A549 (cell line): Measurements from ENCODE around the gene LAMA3. TPM values are rescaled to one million over a fixed set of nuclear protein-coding genes. Genes with fewer than 3 reads are reported as not detected.

Experiments used
- ATAC-seq, 2 experiments: fragments of 200-7000 bp in 1 of 2; fragments of >200 bp in 1 of 2; cut with Nextera tagmentation in 1 of 2; cut with Tn5 transposase in 1 of 2; 3 replicates each; pipeline versions ENCODE4 v1.8.0 to v1.9.1; 2018 to 2020; ENCODE audit warnings: mild to moderate bottlenecking in 1 of 2, moderate library complexity in 1 of 2
- CTCF ChIA-PET: fragments of 300-600 bp; sonication (Branson Sonifier 250); formaldehyde crosslinking; extraction: SDS; loops from one replicate; lab custom pipeline; 2021; ENCODE audit warnings: antibody characterized with exemption, inconsistent platforms; lab: Yijun Ruan, JAX
- POLR2A ChIA-PET: fragments of 350-600 bp; formaldehyde crosslinking; extraction: SDS; loops from one replicate; lab custom pipeline; 2021; ENCODE audit warnings: antibody characterized with exemption, inconsistent platforms; lab: Yijun Ruan, JAX
- DNase-seq, 2 experiments: peaks; one replicate each; pipeline versions ENCODE4 v3.0.0 to v3.0.0-alpha.2; 2011 to 2016; ENCODE audit warnings: low read depth in 1 of 2, low spot score in 1 of 2
- FAIRE-seq: peaks from 2 replicates; lab custom pipeline; 2011; peaks lifted over from hg19 to GRCh38; lab: Jason Lieb, UNC
- H3K27ac ChIP-seq, 2 experiments: fragments of >200 bp; sonication (Bioruptor Twin); formaldehyde crosslinking; 3 replicates each; pipeline ENCODE4 v1.5.1; 2016 to 2017
- H3K4me1 ChIP-seq: fragments of >200 bp; sonication (Bioruptor Twin); formaldehyde crosslinking; 3 replicates; pipeline ENCODE4 v1.6.1; 2016
- H3K4me2 ChIP-seq: fragments of >200 bp; sonication (Bioruptor Twin); formaldehyde crosslinking; 3 replicates; pipeline ENCODE4 v1.6.1; 2016
- H3K4me3 ChIP-seq: fragments of >200 bp; sonication (Bioruptor Twin); formaldehyde crosslinking; 3 replicates; pipeline ENCODE4 v1.5.1; 2016
- H3K9me3 ChIP-seq: fragments of >200 bp; sonication (Bioruptor Twin); formaldehyde crosslinking; 3 replicates; pipeline ENCODE4 v1.6.1; 2016
- BHLHE40 ChIP-seq: IDR thresholded peaks from 2 replicates; pipeline ENCODE4 v1.6.1; 2012; ENCODE audit warnings: low read depth, low read length, inconsistent platforms
- CBX8 ChIP-seq: fragments of 200-600 bp; sonication (generic); IDR thresholded peaks from 2 replicates; pipeline ENCODE4 v1.6.1; 2016
- CHD2 ChIP-seq: fragments of 150-350 bp; IDR thresholded peaks from 2 replicates; pipeline ENCODE4 v1.6.1; 2014; ENCODE audit warnings: low read length; ENCODE audit not compliant: partially characterized antibody
- CHD4 ChIP-seq: fragments of 200-600 bp; sonication (generic); IDR thresholded peaks from 2 replicates; pipeline ENCODE4 v1.6.1; 2016; ENCODE audit warnings: antibody characterized with exemption, mild to moderate bottlenecking, borderline replicate concordance
- EHF ChIP-seq: fragments of 250-450 bp; sonication (Bioruptor Pico); IDR thresholded peaks from 2 replicates; pipeline ENCODE4 v1.5.0; 2020; ENCODE audit warnings: mild to moderate bottlenecking
- FOSB ChIP-seq: fragments of 250-450 bp; sonication (Bioruptor Pico); IDR thresholded peaks from 2 replicates; pipeline ENCODE4 v1.5.0; 2020; ENCODE audit warnings: mild to moderate bottlenecking, moderate library complexity
- FOSL2 ChIP-seq, 2 experiments: fragments of 450-650 bp in 1 of 2; fragments of >200 bp in 1 of 2; sonication (Bioruptor Twin) in 1 of 2; formaldehyde crosslinking; IDR thresholded peaks; 2 replicates each; pipeline versions ENCODE4 v1.5.0 to v1.6.1; 2016 to 2020; ENCODE audit warnings: mild to moderate bottlenecking in 1 of 2, moderate library complexity in 1 of 2
- GATA3 ChIP-seq: IDR thresholded peaks from 2 replicates; pipeline ENCODE4 v1.6.1; 2012; ENCODE audit warnings: borderline replicate concordance
- HEYL ChIP-seq: fragments of 250-450 bp; sonication (Bioruptor Pico); IDR thresholded peaks from 2 replicates; pipeline ENCODE4 v1.8.0; 2021; ENCODE audit warnings: mild to moderate bottlenecking, moderate library complexity
- JUNB ChIP-seq: fragments of >200 bp; sonication (Bioruptor Twin); formaldehyde crosslinking; IDR thresholded peaks from 2 replicates; pipeline ENCODE4 v1.6.1; 2016
- KDM1A ChIP-seq: fragments of 200-600 bp; sonication (generic); IDR thresholded peaks from 2 replicates; pipeline ENCODE4 v1.6.1; 2016; ENCODE audit warnings: low read depth, mild to moderate bottlenecking
- MAFK ChIP-seq: fragments of 450-650 bp; IDR thresholded peaks from 2 replicates; pipeline ENCODE4 v1.6.1; 2014; ENCODE audit not compliant: partially characterized antibody
- NPAS2 ChIP-seq: fragments of 250-450 bp; sonication (Bioruptor Pico); IDR thresholded peaks from 2 replicates; pipeline ENCODE4 v1.8.0; 2022; ENCODE audit warnings: mild to moderate bottlenecking, moderate library complexity, borderline replicate concordance
- PHF8 ChIP-seq: fragments of 200-600 bp; sonication (generic); IDR thresholded peaks from 2 replicates; pipeline ENCODE4 v1.6.1; 2016; ENCODE audit warnings: low read depth, mild to moderate bottlenecking, antibody characterized with exemption, moderate library complexity, borderline replicate concordance
- POLR2A ChIP-seq: IDR thresholded peaks from 2 replicates; pipeline ENCODE4 v1.6.1; 2012; ENCODE audit warnings: mild to moderate bottlenecking, low read length
- RAD21 ChIP-seq, 2 experiments: fragments of >200 bp in 1 of 2; sonication (Bioruptor Twin) in 1 of 2; formaldehyde crosslinking in 1 of 2; IDR thresholded peaks in 1 of 2; conservative IDR thresholded peaks in 1 of 2; 2 replicates in 1 of 2; 3 replicates in 1 of 2; pipeline ENCODE4 v1.6.1; 2012 to 2018; ENCODE audit warnings: inconsistent platforms in 1 of 2
- RARB ChIP-seq: fragments of 250-450 bp; sonication (Bioruptor Pico); IDR thresholded peaks from 2 replicates; pipeline ENCODE4 v1.8.0; 2021; ENCODE audit warnings: mild to moderate bottlenecking, moderate library complexity
- RFX5 ChIP-seq: fragments of 450-650 bp; IDR thresholded peaks from 2 replicates; pipeline ENCODE4 v1.7.1; 2014; ENCODE audit warnings: antibody characterized with exemption, mild to moderate bottlenecking, moderate library complexity
- SMC3 ChIP-seq: fragments of >200 bp; sonication (Bioruptor Twin); formaldehyde crosslinking; IDR thresholded peaks from 3 replicates; pipeline ENCODE4 v1.6.1; 2018; ENCODE audit warnings: inconsistent platforms
- SREBF2 ChIP-seq: fragments of 450-650 bp; IDR thresholded peaks from 2 replicates; pipeline ENCODE4 v1.6.1; 2014; ENCODE audit warnings: mild to moderate bottlenecking, moderate library complexity
- ZFP36 ChIP-seq: fragments of 450-650 bp; IDR thresholded peaks from 2 replicates; pipeline ENCODE4 v1.6.1; 2014; ENCODE audit warnings: borderline replicate concordance; ENCODE audit not compliant: partially characterized antibody
- WGBS: methylation state at CpG from one replicate; pipeline ENCODE4 v1.1.6; 2017; ENCODE audit errors: missing lambda C conversion rate; 5-methylcytosine and 5-hydroxymethylcytosine counted together
- polyA plus RNA-seq, 4 experiments: library from polyadenylated mRNA; depleted of rRNA in 3 of 4; stranded (reverse); fragments of >200 nt; fragmentation: RNase III in 1 of 4; extraction: RNeasy Plus Mini Kit Qiagen cat#74134 plus additional on column Dnase treatment in 1 of 4; gene quantifications; 2 replicates in 3 of 4; 3 replicates in 1 of 4; pipeline ENCODE4 v1.2.3, GENCODE V29; 2011 to 2017
- TF ChIP-seq, protein P1 (sequence below): fragments of >200 bp; sonication (Bioruptor Twin); formaldehyde crosslinking; IDR thresholded peaks from 3 replicates; pipeline ENCODE4 v1.5.1; 2016
- TF ChIP-seq, protein P2 (sequence below): fragments of 250-450 bp; sonication (Bioruptor Pico); IDR thresholded peaks from 2 replicates; pipeline ENCODE4 v1.5.0; 2020; ENCODE audit warnings: low read depth, mild to moderate bottlenecking, moderate library complexity
- TF ChIP-seq, protein P3 (sequence below): fragments of 200-600 bp; sonication (generic); IDR thresholded peaks from 2 replicates; pipeline ENCODE4 v1.6.1; 2016; ENCODE audit warnings: antibody characterized with exemption, mild to moderate bottlenecking, moderate library complexity
- TF ChIP-seq, protein P4 (sequence below): fragments of 150-350 bp; IDR thresholded peaks from 2 replicates; pipeline ENCODE4 v1.6.1; 2014; ENCODE audit warnings: low read depth, mild to moderate bottlenecking, low read length

LAMA3 gene
- polyA plus RNA-seq, 2 of the 4 experiments (the other 2 are of a cell fraction) = 18.2 to 31.0 TPM

DNA sequence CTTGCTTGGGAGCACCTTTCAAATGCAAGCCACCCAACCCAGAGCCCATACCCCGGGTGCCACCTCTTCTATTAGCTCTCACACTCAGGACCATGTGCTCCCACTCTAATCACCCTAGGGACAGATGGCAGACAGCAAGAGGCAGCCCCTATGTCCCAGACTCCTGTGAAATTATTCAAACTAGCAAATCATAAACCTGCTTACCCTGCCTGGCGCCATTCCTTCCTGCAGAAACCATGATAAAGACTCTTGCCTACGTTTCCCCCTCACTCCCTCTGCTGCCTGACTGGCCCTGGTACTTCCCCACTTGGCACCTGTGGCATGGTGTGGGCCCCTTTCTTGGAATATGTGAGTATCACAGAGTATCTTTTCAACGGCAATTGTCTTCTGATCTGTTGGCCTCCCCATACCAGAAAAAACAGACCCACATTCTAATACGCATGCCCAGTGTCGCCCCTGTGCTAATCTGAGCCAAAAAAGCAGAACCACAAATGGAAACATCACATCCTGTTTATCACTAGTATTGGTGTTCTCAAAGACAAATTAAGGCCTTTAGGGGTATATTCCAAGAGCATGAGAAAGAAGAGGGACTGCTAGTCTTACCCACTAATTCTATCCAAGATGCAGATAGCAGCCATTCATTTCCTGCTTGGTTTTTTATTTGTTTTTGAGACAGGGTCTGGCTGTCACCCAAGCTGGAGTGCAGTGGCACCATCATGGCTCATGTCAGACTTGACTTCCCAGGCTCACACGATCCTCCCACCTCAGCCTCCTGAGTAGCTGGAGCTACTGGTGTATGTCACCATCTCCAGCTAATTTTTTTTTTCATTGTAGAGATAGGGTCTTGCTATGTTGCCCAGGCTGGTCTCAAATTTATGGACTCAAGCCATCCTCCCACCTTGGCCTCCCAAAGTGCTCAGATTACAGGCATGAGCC lies 281.2 kb downstream of the LAMA3 start:
- CTCF ChIA-PET = interaction anchor here (1.3 to 1.4 kb wide), 2 partner anchors 10 to 106 kb away, joined by 3 to 5 read pairs; no protein-coding TSS in a partner anchor
- 65% methylated on average over 7 of the region's 7 CpGs for WGBS
- TF ChIP-seq PHF8 (no peak), KDM1A (no peak), RFX5 (no peak), ZFP36 (no peak), SMC3 (no peak), SREBF2 (no peak), MAFK (no peak), CHD4 (no peak), RAD21 (conservative IDR thresholded peaks at IDR 0.05 in 1 of 2, IDR thresholded peaks at IDR 0.05 in 1 of 2) (no peak), NPAS2 (CRISPR knock-in tag) (no peak), GATA3 (no peak), FOSB (CRISPR knock-in tag) (no peak), POLR2A (no peak)
- TF ChIP-seq, protein P1, sequence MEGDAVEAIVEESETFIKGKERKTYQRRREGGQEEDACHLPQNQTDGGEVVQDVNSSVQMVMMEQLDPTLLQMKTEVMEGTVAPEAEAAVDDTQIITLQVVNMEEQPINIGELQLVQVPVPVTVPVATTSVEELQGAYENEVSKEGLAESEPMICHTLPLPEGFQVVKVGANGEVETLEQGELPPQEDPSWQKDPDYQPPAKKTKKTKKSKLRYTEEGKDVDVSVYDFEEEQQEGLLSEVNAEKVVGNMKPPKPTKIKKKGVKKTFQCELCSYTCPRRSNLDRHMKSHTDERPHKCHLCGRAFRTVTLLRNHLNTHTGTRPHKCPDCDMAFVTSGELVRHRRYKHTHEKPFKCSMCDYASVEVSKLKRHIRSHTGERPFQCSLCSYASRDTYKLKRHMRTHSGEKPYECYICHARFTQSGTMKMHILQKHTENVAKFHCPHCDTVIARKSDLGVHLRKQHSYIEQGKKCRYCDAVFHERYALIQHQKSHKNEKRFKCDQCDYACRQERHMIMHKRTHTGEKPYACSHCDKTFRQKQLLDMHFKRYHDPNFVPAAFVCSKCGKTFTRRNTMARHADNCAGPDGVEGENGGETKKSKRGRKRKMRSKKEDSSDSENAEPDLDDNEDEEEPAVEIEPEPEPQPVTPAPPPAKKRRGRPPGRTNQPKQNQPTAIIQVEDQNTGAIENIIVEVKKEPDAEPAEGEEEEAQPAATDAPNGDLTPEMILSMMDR = no peak
- Histone ChIP-seq H3K4me3 (no peak overlapping the region), H3K9me3 (no peaks in the 10 kb centered on the region), H3K4me2 (no peak overlapping the region), H3K27ac (no peak overlapping the region), H3K4me1 (no peaks in the 10 kb centered on the region)
- ATAC-seq = no peak
- POLR2A ChIA-PET = interaction anchor here (0.6 kb wide), 1 partner anchor 168 kb away, joined by 3 read pairs; no protein-coding TSS in a partner anchor
- no peak for DNase-seq
- no peak for FAIRE-seq

DNA sequence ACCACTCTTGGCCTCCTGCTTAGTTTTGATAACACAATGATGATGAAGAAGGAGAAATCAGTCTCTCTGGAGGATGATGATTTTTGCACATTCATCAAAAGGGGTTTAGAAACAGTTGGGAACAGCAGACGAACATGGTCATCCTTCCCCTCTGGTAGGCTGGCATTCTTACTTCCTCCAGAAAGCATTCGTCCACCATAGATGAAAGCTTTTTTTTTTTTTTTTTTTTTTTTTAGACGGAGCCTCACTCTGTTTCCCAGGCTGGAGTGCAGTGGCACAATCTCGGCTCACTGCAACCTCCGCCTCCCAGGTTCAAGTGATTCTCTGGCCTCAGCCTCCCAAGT lies 281.8 kb downstream of the LAMA3 start:
- H3K4me2 ChIP-seq = no peak overlapping the region
- H3K27ac ChIP-seq = no peak overlapping the region
- no peak for FAIRE-seq
- WGBS = 81% methylated on average over 5 of the region's 5 CpGs
- ChIA-PET CTCF (interaction anchor here (1.3 to 1.4 kb wide), 2 partner anchors 9 to 105 kb away, joined by 3 to 5 read pairs; no protein-coding TSS in a partner anchor), POLR2A (interaction anchor here (0.6 kb wide), 1 partner anchor 167 kb away, joined by 3 read pairs; no protein-coding TSS in a partner anchor)
- no peaks in the 10 kb centered on the region for H3K9me3 ChIP-seq
- no peaks in the 10 kb centered on the region for H3K4me1 ChIP-seq
- no peak for DNase-seq
- no peak for ATAC-seq
- H3K4me3 ChIP-seq = no peak overlapping the region
- TF ChIP-seq EHF (CRISPR knock-in tag) = no peak
- TF ChIP-seq, protein P2, sequence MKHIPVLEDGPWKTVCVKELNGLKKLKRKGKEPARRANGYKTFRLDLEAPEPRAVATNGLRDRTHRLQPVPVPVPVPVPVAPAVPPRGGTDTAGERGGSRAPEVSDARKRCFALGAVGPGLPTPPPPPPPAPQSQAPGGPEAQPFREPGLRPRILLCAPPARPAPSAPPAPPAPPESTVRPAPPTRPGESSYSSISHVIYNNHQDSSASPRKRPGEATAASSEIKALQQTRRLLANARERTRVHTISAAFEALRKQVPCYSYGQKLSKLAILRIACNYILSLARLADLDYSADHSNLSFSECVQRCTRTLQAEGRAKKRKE (CRISPR knock-in tag) = no peak
- TF ChIP-seq, protein P3, sequence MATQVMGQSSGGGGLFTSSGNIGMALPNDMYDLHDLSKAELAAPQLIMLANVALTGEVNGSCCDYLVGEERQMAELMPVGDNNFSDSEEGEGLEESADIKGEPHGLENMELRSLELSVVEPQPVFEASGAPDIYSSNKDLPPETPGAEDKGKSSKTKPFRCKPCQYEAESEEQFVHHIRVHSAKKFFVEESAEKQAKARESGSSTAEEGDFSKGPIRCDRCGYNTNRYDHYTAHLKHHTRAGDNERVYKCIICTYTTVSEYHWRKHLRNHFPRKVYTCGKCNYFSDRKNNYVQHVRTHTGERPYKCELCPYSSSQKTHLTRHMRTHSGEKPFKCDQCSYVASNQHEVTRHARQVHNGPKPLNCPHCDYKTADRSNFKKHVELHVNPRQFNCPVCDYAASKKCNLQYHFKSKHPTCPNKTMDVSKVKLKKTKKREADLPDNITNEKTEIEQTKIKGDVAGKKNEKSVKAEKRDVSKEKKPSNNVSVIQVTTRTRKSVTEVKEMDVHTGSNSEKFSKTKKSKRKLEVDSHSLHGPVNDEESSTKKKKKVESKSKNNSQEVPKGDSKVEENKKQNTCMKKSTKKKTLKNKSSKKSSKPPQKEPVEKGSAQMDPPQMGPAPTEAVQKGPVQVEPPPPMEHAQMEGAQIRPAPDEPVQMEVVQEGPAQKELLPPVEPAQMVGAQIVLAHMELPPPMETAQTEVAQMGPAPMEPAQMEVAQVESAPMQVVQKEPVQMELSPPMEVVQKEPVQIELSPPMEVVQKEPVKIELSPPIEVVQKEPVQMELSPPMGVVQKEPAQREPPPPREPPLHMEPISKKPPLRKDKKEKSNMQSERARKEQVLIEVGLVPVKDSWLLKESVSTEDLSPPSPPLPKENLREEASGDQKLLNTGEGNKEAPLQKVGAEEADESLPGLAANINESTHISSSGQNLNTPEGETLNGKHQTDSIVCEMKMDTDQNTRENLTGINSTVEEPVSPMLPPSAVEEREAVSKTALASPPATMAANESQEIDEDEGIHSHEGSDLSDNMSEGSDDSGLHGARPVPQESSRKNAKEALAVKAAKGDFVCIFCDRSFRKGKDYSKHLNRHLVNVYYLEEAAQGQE = no peak
- TF ChIP-seq, protein P1 = no peak
- TF ChIP-seq PHF8 = no peak
- no peak for TF ChIP-seq ZFP36
- no peak for TF ChIP-seq FOSB (CRISPR knock-in tag)
- no peak for TF ChIP-seq HEYL (CRISPR knock-in tag)
- no peak for TF ChIP-seq RARB (CRISPR knock-in tag)
- no peak for TF ChIP-seq CHD2
- TF ChIP-seq CBX8 = no peak
- no peak for TF ChIP-seq JUNB
- no peak for TF ChIP-seq FOSL2 (IDR thresholded peaks at IDR 0.05)
- no peak for TF ChIP-seq FOSL2 (CRISPR knock-in tag; IDR thresholded peaks at IDR 0.05)
- no peak for TF ChIP-seq BHLHE40
- TF ChIP-seq, protein P4, sequence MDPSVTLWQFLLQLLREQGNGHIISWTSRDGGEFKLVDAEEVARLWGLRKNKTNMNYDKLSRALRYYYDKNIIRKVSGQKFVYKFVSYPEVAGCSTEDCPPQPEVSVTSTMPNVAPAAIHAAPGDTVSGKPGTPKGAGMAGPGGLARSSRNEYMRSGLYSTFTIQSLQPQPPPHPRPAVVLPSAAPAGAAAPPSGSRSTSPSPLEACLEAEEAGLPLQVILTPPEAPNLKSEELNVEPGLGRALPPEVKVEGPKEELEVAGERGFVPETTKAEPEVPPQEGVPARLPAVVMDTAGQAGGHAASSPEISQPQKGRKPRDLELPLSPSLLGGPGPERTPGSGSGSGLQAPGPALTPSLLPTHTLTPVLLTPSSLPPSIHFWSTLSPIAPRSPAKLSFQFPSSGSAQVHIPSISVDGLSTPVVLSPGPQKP = no peak
